ENCODE measurements around the gene DLK1. TPM values are rescaled to one million over a fixed set of nuclear protein-coding genes. Genes with fewer than 3 reads are reported as not detected.

DLK1 gene
- total RNA-seq, 2 experiments from 2014 or later, result not detected

GRCh38 chr14:100771121-100771800 lies 44.6 kb downstream of the DLK1 start:
- no TSS peak for BruUV-seq (replicated peaks)
- H3K9me3 ChIP-seq (ENCODE audit: low read length), result no peaks in the 10 kb centered on the region
- H3K27ac ChIP-seq (ENCODE audit: low read depth, low read length, poor library complexity, severe bottlenecking), result no peak overlapping the region
- H2AFZ ChIP-seq (ENCODE audit: low read length), result no peak overlapping the region
- CTCF ChIA-PET (ENCODE audit: unreplicated experiment), result no interaction called here
- no peaks in the 10 kb centered on the region for H3K79me2 ChIP-seq (ENCODE audit: insufficient read depth, low read depth, low read length)
- no peaks in the 10 kb centered on the region for H3K36me3 ChIP-seq (ENCODE audit: insufficient read depth, low read length)
- no peak overlapping the region for H3K4me2 ChIP-seq (ENCODE audit: low read length)
- no peaks in the 10 kb centered on the region for H3K4me1 ChIP-seq (ENCODE audit: insufficient read depth, low read length, poor library complexity, severe bottlenecking)
- DNase-seq (ENCODE audit: low spot score), result no peak
- no peaks in the 10 kb centered on the region for H4K20me1 ChIP-seq (ENCODE audit: insufficient read depth, low read length)
- intact Hi-C loops (cut with micrococcal nuclease; ENCODE audit: unreplicated experiment), result no loop called here
- H3K4me3 ChIP-seq (ENCODE audit: low read depth, low read length, poor library complexity, severe bottlenecking), result no peak overlapping the region
- TF ChIP-seq CTCF (conservative IDR thresholded peaks at IDR 0.05; ENCODE audit: low read length) (no peak), EZH2phosphoT487 (IDR thresholded peaks at IDR 0.05; ENCODE audit: borderline replicate concordance, low read depth, low read length) (no peak)
- POLR2A ChIA-PET, result no interaction called here
- no peaks in the 10 kb centered on the region for H3K9me2 ChIP-seq (ENCODE audit: insufficient read depth, low read length)

- intact Hi-C loops (cut with micrococcal nuclease; ENCODE audit: unreplicated experiment), result no loop called here
- ChIA-PET POLR2A (no interaction called here), CTCF (ENCODE audit: unreplicated experiment) (no interaction called here)
- no peaks in the 10 kb centered on the region for H3K9me3 ChIP-seq (ENCODE audit: low read length)
- H3K79me2 ChIP-seq (ENCODE audit: insufficient read depth, low read depth, low read length), result no peaks in the 10 kb centered on the region
- no peak overlapping the region for H3K27ac ChIP-seq (ENCODE audit: low read depth, low read length, poor library complexity, severe bottlenecking)
- BruUV-seq (replicated peaks), result no TSS peak
- no peaks in the 10 kb centered on the region for H3K36me3 ChIP-seq (ENCODE audit: insufficient read depth, low read length)
- no peak overlapping the region for H3K4me3 ChIP-seq (ENCODE audit: low read depth, low read length, poor library complexity, severe bottlenecking)
- H3K9me2 ChIP-seq (ENCODE audit: insufficient read depth, low read length), result no peaks in the 10 kb centered on the region
- no peaks in the 10 kb centered on the region for H3K4me1 ChIP-seq (ENCODE audit: insufficient read depth, low read length, poor library complexity, severe bottlenecking)
- H3K4me2 ChIP-seq (ENCODE audit: low read length), result no peak overlapping the region
- no peaks in the 10 kb centered on the region for H4K20me1 ChIP-seq (ENCODE audit: insufficient read depth, low read length)
- no peak overlapping the region for H2AFZ ChIP-seq (ENCODE audit: low read length)
- no peak for TF ChIP-seq CTCF (conservative IDR thresholded peaks at IDR 0.05; ENCODE audit: low read length)
- DNase-seq (ENCODE audit: low spot score), result no peak
These were observed 46.0 kb downstream of the DLK1 start for GRCh38 chr14:100772607-100773165.

GRCh38 chr14:100773331-100774163 lies 46.9 kb downstream of the DLK1 start:
- DNase-seq (ENCODE audit: low spot score), result no peak
- TF ChIP-seq EZH2phosphoT487 (IDR thresholded peaks at IDR 0.05; ENCODE audit: borderline replicate concordance, low read depth, low read length) (no peak), CTCF (conservative IDR thresholded peaks at IDR 0.05; ENCODE audit: low read length) (no peak)

More at GRCh38 chr14:100773331-100774163, 46.9 kb downstream of the DLK1 start:
- H3K79me2 ChIP-seq (ENCODE audit: insufficient read depth, low read depth, low read length), result no peaks in the 10 kb centered on the region
- no peaks in the 10 kb centered on the region for H3K36me3 ChIP-seq (ENCODE audit: insufficient read depth, low read length)
- intact Hi-C loops (cut with micrococcal nuclease; ENCODE audit: unreplicated experiment), result no loop called here
- no peak overlapping the region for H3K27ac ChIP-seq (ENCODE audit: low read depth, low read length, poor library complexity, severe bottlenecking)
- H3K9me2 ChIP-seq (ENCODE audit: insufficient read depth, low read length), result no peaks in the 10 kb centered on the region
- no peak overlapping the region for H3K4me2 ChIP-seq (ENCODE audit: low read length)
- H4K20me1 ChIP-seq (ENCODE audit: insufficient read depth, low read length), result no peaks in the 10 kb centered on the region
- H3K9me3 ChIP-seq (ENCODE audit: low read length), result no peaks in the 10 kb centered on the region
- ChIA-PET POLR2A (no interaction called here), CTCF (ENCODE audit: unreplicated experiment) (no interaction called here)
- H3K4me3 ChIP-seq (ENCODE audit: low read depth, low read length, poor library complexity, severe bottlenecking), result no peak overlapping the region
- H3K4me1 ChIP-seq (ENCODE audit: insufficient read depth, low read length, poor library complexity, severe bottlenecking), result no peaks in the 10 kb centered on the region
- H2AFZ ChIP-seq (ENCODE audit: low read length), result no peak overlapping the region
- BruUV-seq (replicated peaks), result no TSS peak

All from OCI-LY7 (cell line).